ENCODE data around the gene NOX4. TPM values are rescaled to one million over a fixed set of nuclear protein-coding genes. Genes with fewer than 3 reads are reported as not detected.

Gene NOX4
- total RNA-seq, result 21.5 and 32.3 TPM in 2 replicates

DNA sequence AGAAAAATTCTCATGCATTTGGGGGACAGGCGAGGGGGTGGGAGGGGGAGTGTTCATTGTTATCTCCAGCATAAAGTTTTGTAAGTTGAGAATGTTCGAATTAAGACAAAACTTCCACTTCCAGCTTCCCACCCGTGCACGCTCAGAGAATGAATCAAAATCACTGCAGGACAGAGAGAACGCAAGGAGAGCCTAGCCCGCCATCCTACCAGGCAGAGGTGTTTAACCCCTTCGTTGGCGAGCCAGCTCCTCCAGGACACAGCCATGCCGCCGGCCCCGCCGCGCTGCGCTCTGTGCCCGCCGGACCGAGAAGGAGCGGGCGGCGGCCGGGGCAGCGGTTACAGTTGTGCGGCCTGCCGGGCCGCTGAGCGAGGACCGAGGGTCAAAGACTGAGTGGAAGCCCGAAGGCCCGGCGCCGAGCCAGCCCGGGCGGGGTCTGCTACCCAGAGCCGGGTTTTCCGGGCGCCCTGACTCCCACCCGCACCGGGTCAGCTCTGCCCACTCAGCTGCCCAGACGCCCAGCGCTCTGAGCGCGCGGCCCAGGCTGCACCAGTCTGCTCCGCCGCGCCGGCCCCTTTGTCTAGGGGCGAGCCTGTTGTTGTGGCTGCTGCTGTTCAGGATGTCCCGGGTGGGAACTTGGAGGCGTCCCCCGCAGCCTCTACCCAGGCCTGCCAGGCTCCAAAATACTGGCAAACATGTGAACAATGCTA, at the start of gene NOX4:
Gene NOX4 (minus strand): TSS at position 395 of the 710 bp plus-strand sequence. CDS start 129 bp downstream, at position 266.

Other genes with a start within 250 kb of the NOX4 start
- not detected in 2 replicates for gene TRIM77, start 218.9 kb upstream of the NOX4 start, total RNA-seq

All from bladder microvascular endothelial cell (primary cell).